GM12891 (cell line): Measurements from ENCODE around the gene NELL2.

ENCODE experiments used
- POLR2A ChIP-seq: IDR thresholded peaks from 2 replicates; pipeline ENCODE4 v1.6.1; 2011; ENCODE audit warnings: low read depth, low read length, control low read depth
- POLR2AphosphoS5 ChIP-seq: IDR thresholded peaks from 2 replicates; pipeline ENCODE4 v1.6.1; 2011; ENCODE audit warnings: low read depth, low read length, control low read depth
- SPI1 ChIP-seq: IDR thresholded peaks from 2 replicates; pipeline ENCODE4 v1.6.1; 2011; ENCODE audit warnings: low read depth, low read length, control low read depth

GRCh38 chr12:44465139-44465538 lies 411.0 kb downstream of the NELL2 start:
- no peak for TF ChIP-seq POLR2A
- no peak for TF ChIP-seq POLR2AphosphoS5
- TF ChIP-seq SPI1: no peak
